GM23248 (cell line): ENCODE measurements around the gene NMS. TPM values are rescaled to one million over a fixed set of nuclear protein-coding genes. Genes with fewer than 3 reads are reported as not detected.

ENCODE experiments used
- DNase-seq: peaks from one replicate; pipeline ENCODE4 v3.0.0-alpha.2; 2015
- H2AFZ ChIP-seq: fragments of 200-600 bp; sonication (generic); 2 replicates; pipeline ENCODE4 v1.6.1; 2016; ENCODE audit warnings: antibody characterized with exemption
- H3F3A ChIP-seq: fragments of 200-600 bp; sonication (generic); 2 replicates; pipeline ENCODE4 v1.6.1; 2016; ENCODE audit warnings: mild to moderate bottlenecking, antibody characterized with exemption, mixed run types; ENCODE audit not compliant: insufficient read depth
- H3K27ac ChIP-seq: fragments of 200-600 bp; sonication (generic); 2 replicates; pipeline ENCODE4 v1.5.1; 2016; ENCODE audit warnings: mild to moderate bottlenecking
- H3K27me3 ChIP-seq: fragments of 200-600 bp; sonication (generic); replicated peaks from 2 replicates; pipeline ENCODE4 v1.6.1; 2016; ENCODE audit warnings: mild to moderate bottlenecking; ENCODE audit not compliant: insufficient read depth
- H3K36me3 ChIP-seq: fragments of 200-600 bp; sonication (generic); 2 replicates; pipeline ENCODE4 v1.6.1; 2016; ENCODE audit warnings: low read depth, mild to moderate bottlenecking
- H3K4me1 ChIP-seq: fragments of 200-600 bp; sonication (generic); 2 replicates; pipeline ENCODE4 v1.6.1; 2016; ENCODE audit warnings: mild to moderate bottlenecking; ENCODE audit not compliant: insufficient read depth
- H3K4me2 ChIP-seq: fragments of 200-600 bp; sonication (generic); one replicate; pipeline ENCODE4 v1.6.1; 2016; ENCODE audit warnings: mild to moderate bottlenecking; ENCODE audit not compliant: unreplicated experiment
- H3K4me3 ChIP-seq: fragments of 200-600 bp; sonication (generic); 2 replicates; pipeline ENCODE4 v1.5.1; 2016; ENCODE audit warnings: mild to moderate bottlenecking
- H3K79me2 ChIP-seq: fragments of 200-600 bp; sonication (generic); 2 replicates; pipeline ENCODE4 v1.6.1; 2016; ENCODE audit warnings: mild to moderate bottlenecking; ENCODE audit not compliant: insufficient read depth
- H3K9ac ChIP-seq: fragments of 200-600 bp; sonication (generic); 2 replicates; pipeline ENCODE4 v1.6.1; 2016; ENCODE audit warnings: mild to moderate bottlenecking
- H3K9me2 ChIP-seq: fragments of 200-600 bp; sonication (generic); 2 replicates; pipeline ENCODE4 v1.6.1; 2016; ENCODE audit warnings: mixed run types, mild to moderate bottlenecking, moderate library complexity; ENCODE audit not compliant: insufficient read depth
- H3K9me3 ChIP-seq: fragments of 200-600 bp; sonication (generic); one replicate; pipeline ENCODE4 v1.6.1; 2017; ENCODE audit warnings: low read depth
- H4K20me1 ChIP-seq: fragments of 200-600 bp; sonication (generic); 2 replicates; pipeline ENCODE4 v1.6.0; 2016; ENCODE audit not compliant: insufficient read depth
- EZH2 ChIP-seq: fragments of 200-600 bp; sonication (generic); IDR thresholded peaks from 2 replicates; pipeline ENCODE4 v1.6.1; 2018; ENCODE audit warnings: antibody characterized with exemption, mild to moderate bottlenecking; ENCODE audit not compliant: insufficient read depth, poor library complexity, severe bottlenecking
- EZH2phosphoT487 ChIP-seq: fragments of 200-600 bp; sonication (generic); IDR thresholded peaks from 2 replicates; pipeline ENCODE4 v1.6.1; 2018; ENCODE audit warnings: antibody characterized with exemption, moderate library complexity, mild to moderate bottlenecking, low read depth; ENCODE audit not compliant: insufficient read depth
- WGBS, 2 experiments: methylation state at CpG; one replicate each; pipeline ENCODE4 v1.1.6; 2015 to 2017; ENCODE audit warnings: low lambda C conversion rate in 2 of 2, low coverage in 1 of 2; ENCODE audit errors: missing lambda C conversion rate in 2 of 2; 5-methylcytosine and 5-hydroxymethylcytosine counted together
- in situ Hi-C: fragments of 300-500 bp; cut with MboI; formaldehyde crosslinking; loops from 2 replicates; pipeline ENCODE4 v1.15.0; 2020
- polyA plus RNA-seq: library from polyadenylated mRNA; unstranded; fragments of >200 nt; fragmentation: Nextera tagmentation; extraction: Ambion mirVana; gene quantifications from 2 replicates; pipeline ENCODE4 v1.2.1, GENCODE V29; 2016
- total RNA-seq: library from RNA; depleted of rRNA; stranded (reverse); fragments of >200 nt; shearing (Covaris generic); gene quantifications from 2 replicates; pipeline ENCODE4 v1.2.3, GENCODE V29; 2014

NMS gene
- total and polyA plus RNA-seq, 2 experiments from 2014 or later: not detected

DNA sequence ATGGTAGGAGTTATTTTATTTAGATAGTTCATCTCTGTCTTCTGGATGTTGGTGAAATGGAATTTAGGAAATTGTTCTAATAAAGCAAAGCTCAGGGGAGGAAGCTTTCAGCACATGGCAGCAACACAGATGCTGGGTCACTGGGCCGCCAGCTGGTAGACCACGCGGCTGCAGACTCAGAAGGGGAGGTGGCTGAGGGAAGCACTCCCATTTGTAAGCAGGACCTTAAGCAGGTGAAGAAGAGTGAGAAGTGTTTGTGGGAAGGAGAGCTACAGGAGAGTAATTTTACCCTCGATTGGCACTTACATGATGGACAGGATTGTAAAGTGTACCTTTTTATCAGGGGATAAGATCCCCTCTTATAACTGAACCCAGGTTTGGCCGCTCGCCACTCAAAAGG lies 24.4 kb downstream of the NMS start:
- Histone ChIP-seq H4K20me1 (no peaks in the 10 kb centered on the region), H3K27ac (no peak overlapping the region), H3K9me3 (no peaks in the 10 kb centered on the region), H2AFZ (no peak overlapping the region), H3K4me3 (no peak overlapping the region), H3K79me2 (no peaks in the 10 kb centered on the region), H3F3A (no peaks in the 10 kb centered on the region), H3K27me3 (0 out of 2 replicates have a peak, but pooled peaks cover 4% of the 10 kb centered on the region), H3K36me3 (no peaks in the 10 kb centered on the region), H3K9me2 (no peaks in the 10 kb centered on the region), H3K9ac (no peak overlapping the region), H3K4me1 (no peaks in the 10 kb centered on the region), H3K4me2 (no peak overlapping the region)
- 25 to 36% methylated on average over 6 of the region's 6 CpGs for WGBS, 2 experiments
- no peak for DNase-seq
- in situ Hi-C loops: no loop called here
- TF ChIP-seq EZH2 (no peak), EZH2phosphoT487 (no peak)

DNA sequence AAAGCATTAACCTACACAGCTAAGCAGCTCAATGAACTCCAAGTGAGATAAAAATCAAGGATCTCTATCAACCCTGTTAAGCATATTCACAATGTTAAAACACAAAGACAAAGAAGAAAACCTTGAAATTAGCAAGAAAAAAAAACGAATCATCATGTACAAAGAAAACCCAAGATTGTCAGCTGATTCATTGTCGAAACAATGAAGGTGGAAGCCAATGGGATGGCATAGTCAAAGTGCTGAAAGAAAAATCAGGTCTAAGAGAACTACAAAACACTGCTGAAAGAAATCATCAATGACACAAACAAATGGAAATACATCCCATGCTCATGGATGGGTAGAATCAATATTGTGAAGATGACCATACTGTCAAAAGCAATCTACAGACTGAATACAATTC lies 32.5 kb downstream of the NMS start:
- H3K36me3 ChIP-seq: no peaks in the 10 kb centered on the region
- no peaks in the 10 kb centered on the region for H3K79me2 ChIP-seq
- no peaks in the 10 kb centered on the region for H3K9me3 ChIP-seq
- DNase-seq: no peak
- H3K27me3 ChIP-seq: no peaks in the 10 kb centered on the region
- WGBS, 2 experiments: 16 to 18% methylated on average over 2 of the region's 2 CpGs
- H3K4me1 ChIP-seq: no peaks in the 10 kb centered on the region
- H3K9me2 ChIP-seq: no peaks in the 10 kb centered on the region
- TF ChIP-seq EZH2phosphoT487: no peak
- TF ChIP-seq EZH2: no peak
- H3K4me3 ChIP-seq: no peak overlapping the region
- no peaks in the 10 kb centered on the region for H4K20me1 ChIP-seq
- no peak overlapping the region for H3K4me2 ChIP-seq
- H3K9ac ChIP-seq: no peak overlapping the region
- H3K27ac ChIP-seq: no peak overlapping the region
- no peaks in the 10 kb centered on the region for H3F3A ChIP-seq
- in situ Hi-C loops: no loop called here
- H2AFZ ChIP-seq: no peak overlapping the region

DNA sequence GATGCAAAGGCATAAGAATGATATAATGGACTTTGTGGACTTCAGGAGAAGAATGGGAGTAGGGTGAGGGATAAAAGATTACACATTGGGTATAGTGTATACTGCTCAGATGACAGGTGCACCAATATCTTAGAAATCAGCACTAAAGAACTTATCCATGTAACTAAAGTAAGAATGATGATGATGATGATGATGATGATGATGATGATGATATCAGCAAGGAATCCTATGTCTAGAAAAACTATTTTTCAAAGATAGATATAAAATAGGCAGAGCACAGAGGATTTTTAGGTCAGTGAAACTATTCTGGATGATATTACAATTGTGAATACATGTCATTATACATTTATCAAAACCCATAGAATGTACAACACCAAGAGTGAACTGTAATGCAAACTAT lies 34.3 kb downstream of the NMS start:
- Histone ChIP-seq H3K27me3 (no peaks in the 10 kb centered on the region), H4K20me1 (no peaks in the 10 kb centered on the region), H3K9ac (no peak overlapping the region), H3K27ac (no peak overlapping the region), H3K4me3 (no peak overlapping the region), H2AFZ (no peak overlapping the region), H3F3A (no peaks in the 10 kb centered on the region), H3K9me3 (no peaks in the 10 kb centered on the region), H3K4me2 (no peak overlapping the region), H3K36me3 (no peaks in the 10 kb centered on the region), H3K9me2 (no peaks in the 10 kb centered on the region), H3K79me2 (no peaks in the 10 kb centered on the region), H3K4me1 (no peaks in the 10 kb centered on the region)
- in situ Hi-C loops: no loop called here
- TF ChIP-seq EZH2phosphoT487: no peak
- TF ChIP-seq EZH2: no peak
- no peak for DNase-seq

DNA sequence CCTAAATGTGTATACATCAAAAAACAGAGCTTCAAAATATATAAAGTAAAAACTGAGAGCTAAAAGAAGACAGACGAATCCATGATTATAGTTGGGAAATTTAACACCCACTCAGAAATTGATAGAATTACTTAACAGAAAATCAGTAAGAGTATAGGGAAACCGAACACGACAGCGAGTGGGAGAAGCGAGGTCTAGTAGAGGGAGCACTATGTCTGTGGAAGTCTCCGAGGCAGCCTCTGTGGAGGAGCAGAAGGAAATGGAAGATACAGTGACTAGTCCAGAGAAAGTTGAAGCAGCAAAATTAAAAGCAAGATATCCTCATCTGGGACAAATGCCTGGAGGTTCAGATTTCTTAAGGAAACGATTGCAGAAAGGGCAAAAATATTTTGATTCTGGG lies 38.8 kb downstream of the NMS start:
- in situ Hi-C loops: no loop called here

GRCh38 chr2:100513650-100514049 lies 43.4 kb downstream of the NMS start:
- TF ChIP-seq EZH2 (no peak), EZH2phosphoT487 (no peak)
- Histone ChIP-seq H2AFZ (no peak overlapping the region), H3K9ac (no peak overlapping the region), H3K4me2 (no peak overlapping the region), H3F3A (no peaks in the 10 kb centered on the region), H3K4me1 (no peaks in the 10 kb centered on the region), H3K79me2 (no peaks in the 10 kb centered on the region), H3K4me3 (no peak overlapping the region), H4K20me1 (no peaks in the 10 kb centered on the region), H3K27ac (no peak overlapping the region), H3K9me3 (no peaks in the 10 kb centered on the region), H3K9me2 (no peaks in the 10 kb centered on the region), H3K27me3 (peaks cover 6% of the 10 kb centered on the region; the same call in 1 of the 2 replicates), H3K36me3 (no peaks in the 10 kb centered on the region)
- DNase-seq: no peak
- in situ Hi-C loops: no loop called here
- 29 to 41% methylated on average over 4 of the region's 4 CpGs for WGBS, 2 experiments

More for the DNA sequence above, 38.8 kb downstream of the NMS start:
- Histone ChIP-seq H3F3A (no peaks in the 10 kb centered on the region), H3K9ac (no peak overlapping the region), H3K27ac (no peak overlapping the region), H3K4me1 (no peaks in the 10 kb centered on the region), H3K9me3 (no peaks in the 10 kb centered on the region), H3K4me2 (no peak overlapping the region), H3K27me3 (no peaks in the 10 kb centered on the region; the same call in 1 of the 2 replicates), H3K9me2 (no peaks in the 10 kb centered on the region), H3K79me2 (no peaks in the 10 kb centered on the region), H4K20me1 (no peaks in the 10 kb centered on the region), H3K4me3 (no peak overlapping the region), H3K36me3 (no peaks in the 10 kb centered on the region), H2AFZ (no peak overlapping the region)
- TF ChIP-seq EZH2: no peak
- TF ChIP-seq EZH2phosphoT487: no peak
- 34 to 38% methylated on average over 7 of the region's 7 CpGs for WGBS, 2 experiments
- no peak for DNase-seq
